ENCODE data around the gene HOXB13. TPM values are rescaled to one million over a fixed set of nuclear protein-coding genes. Genes with fewer than 3 reads are reported as not detected.

Gene HOXB13
- total and polyA plus RNA-seq, 2 experiments from 2014 or later: not detected

DNA sequence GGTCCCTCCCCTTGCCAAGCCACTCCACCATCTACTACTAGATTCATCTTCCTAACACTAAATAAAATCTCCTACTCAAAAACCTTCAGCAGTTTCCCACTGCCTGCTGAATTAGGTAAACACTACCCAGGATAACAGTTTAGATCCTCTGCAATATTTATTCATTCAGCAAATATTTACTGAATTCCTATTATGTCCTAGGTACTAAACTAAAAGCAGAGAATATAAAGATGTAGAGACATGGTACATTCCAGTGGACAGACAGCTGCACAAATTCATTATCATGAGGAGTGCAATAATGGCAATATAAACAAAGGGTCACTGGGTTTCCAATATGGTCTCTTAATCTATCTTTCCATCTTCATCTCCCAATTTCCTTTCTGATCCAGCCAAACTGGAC, 30.7 kb upstream of the HOXB13 start:
- Mint-ChIP-seq H3K4me1 (peaks cover 3% of the 10 kb centered on the region), H3K9me3 (no peaks in the 10 kb centered on the region), H3K4me3 (no peak overlapping the region), H3K27ac (no peak overlapping the region), H3K27me3 (ENCODE audit: insufficient read depth, low read depth, poor library complexity) (peaks cover 60% of the 10 kb centered on the region), H3K36me3 (ENCODE audit: low read depth) (no peaks in the 10 kb centered on the region)
- peaks cover 99% of the 10 kb centered on the region for H3K27me3 ChIP-seq (ENCODE audit: insufficient read depth)
- peaks cover 12% of the 10 kb centered on the region; the same call in 1 of the 2 replicates for H3F3A ChIP-seq (replicated peaks; ENCODE audit: low read depth)
- no peaks in the 10 kb centered on the region for H3K36me3 ChIP-seq (ENCODE audit: insufficient read depth)
- no peaks in the 10 kb centered on the region for H3K9me2 ChIP-seq (ENCODE audit: insufficient read depth)
- H4K20me1 ChIP-seq (replicated peaks; ENCODE audit: insufficient read depth): peaks cover 8% of the 10 kb centered on the region
- ATAC-seq (no peak), DNase-seq (ENCODE audit: low spot score) (no peak)
- H3K79me2 ChIP-seq (replicated peaks; ENCODE audit: insufficient read depth): no peaks in the 10 kb centered on the region
- peaks cover 8% of the 10 kb centered on the region; the same call in 1 of the 2 replicates for H3K4me1 ChIP-seq (ENCODE audit: insufficient read depth)
- H3K4me2 ChIP-seq: no peak overlapping the region
- no peak overlapping the region for H3K4me3 ChIP-seq
- H2AFZ ChIP-seq: no peak overlapping the region
- TF ChIP-seq JUNB (IDR thresholded peaks at IDR 0.05; ENCODE audit: unreplicated experiment) (no peak), EZH2phosphoT487 (IDR thresholded peaks at IDR 0.05; ENCODE audit: unreplicated experiment) (no peak), ZNF331 (CRISPR knock-in tag; IDR thresholded peaks at IDR 0.05; ENCODE audit: low read depth) (no peak), CREB1 (CRISPR knock-in tag; IDR thresholded peaks at IDR 0.05; ENCODE audit: low read depth) (no peak), ZNF114 (CRISPR knock-in tag; IDR thresholded peaks at IDR 0.05) (no peak), NANOG (IDR thresholded peaks at IDR 0.05; ENCODE audit: borderline replicate concordance) (no peak), POLR2AphosphoS5 (IDR thresholded peaks at IDR 0.05; ENCODE audit: low read depth) (no peak), EZH2 (IDR thresholded peaks at IDR 0.05; ENCODE audit: low read depth, unreplicated experiment) (no peak)
- TF ChIP-seq, protein P1, sequence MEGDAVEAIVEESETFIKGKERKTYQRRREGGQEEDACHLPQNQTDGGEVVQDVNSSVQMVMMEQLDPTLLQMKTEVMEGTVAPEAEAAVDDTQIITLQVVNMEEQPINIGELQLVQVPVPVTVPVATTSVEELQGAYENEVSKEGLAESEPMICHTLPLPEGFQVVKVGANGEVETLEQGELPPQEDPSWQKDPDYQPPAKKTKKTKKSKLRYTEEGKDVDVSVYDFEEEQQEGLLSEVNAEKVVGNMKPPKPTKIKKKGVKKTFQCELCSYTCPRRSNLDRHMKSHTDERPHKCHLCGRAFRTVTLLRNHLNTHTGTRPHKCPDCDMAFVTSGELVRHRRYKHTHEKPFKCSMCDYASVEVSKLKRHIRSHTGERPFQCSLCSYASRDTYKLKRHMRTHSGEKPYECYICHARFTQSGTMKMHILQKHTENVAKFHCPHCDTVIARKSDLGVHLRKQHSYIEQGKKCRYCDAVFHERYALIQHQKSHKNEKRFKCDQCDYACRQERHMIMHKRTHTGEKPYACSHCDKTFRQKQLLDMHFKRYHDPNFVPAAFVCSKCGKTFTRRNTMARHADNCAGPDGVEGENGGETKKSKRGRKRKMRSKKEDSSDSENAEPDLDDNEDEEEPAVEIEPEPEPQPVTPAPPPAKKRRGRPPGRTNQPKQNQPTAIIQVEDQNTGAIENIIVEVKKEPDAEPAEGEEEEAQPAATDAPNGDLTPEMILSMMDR (conservative IDR thresholded peaks at IDR 0.05; ENCODE audit: low read depth in 2 of 2): no peak
- TF ChIP-seq, protein P2, sequence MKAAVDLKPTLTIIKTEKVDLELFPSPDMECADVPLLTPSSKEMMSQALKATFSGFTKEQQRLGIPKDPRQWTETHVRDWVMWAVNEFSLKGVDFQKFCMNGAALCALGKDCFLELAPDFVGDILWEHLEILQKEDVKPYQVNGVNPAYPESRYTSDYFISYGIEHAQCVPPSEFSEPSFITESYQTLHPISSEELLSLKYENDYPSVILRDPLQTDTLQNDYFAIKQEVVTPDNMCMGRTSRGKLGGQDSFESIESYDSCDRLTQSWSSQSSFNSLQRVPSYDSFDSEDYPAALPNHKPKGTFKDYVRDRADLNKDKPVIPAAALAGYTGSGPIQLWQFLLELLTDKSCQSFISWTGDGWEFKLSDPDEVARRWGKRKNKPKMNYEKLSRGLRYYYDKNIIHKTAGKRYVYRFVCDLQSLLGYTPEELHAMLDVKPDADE (IDR thresholded peaks at IDR 0.05): no peak
- TF ChIP-seq, protein P3, sequence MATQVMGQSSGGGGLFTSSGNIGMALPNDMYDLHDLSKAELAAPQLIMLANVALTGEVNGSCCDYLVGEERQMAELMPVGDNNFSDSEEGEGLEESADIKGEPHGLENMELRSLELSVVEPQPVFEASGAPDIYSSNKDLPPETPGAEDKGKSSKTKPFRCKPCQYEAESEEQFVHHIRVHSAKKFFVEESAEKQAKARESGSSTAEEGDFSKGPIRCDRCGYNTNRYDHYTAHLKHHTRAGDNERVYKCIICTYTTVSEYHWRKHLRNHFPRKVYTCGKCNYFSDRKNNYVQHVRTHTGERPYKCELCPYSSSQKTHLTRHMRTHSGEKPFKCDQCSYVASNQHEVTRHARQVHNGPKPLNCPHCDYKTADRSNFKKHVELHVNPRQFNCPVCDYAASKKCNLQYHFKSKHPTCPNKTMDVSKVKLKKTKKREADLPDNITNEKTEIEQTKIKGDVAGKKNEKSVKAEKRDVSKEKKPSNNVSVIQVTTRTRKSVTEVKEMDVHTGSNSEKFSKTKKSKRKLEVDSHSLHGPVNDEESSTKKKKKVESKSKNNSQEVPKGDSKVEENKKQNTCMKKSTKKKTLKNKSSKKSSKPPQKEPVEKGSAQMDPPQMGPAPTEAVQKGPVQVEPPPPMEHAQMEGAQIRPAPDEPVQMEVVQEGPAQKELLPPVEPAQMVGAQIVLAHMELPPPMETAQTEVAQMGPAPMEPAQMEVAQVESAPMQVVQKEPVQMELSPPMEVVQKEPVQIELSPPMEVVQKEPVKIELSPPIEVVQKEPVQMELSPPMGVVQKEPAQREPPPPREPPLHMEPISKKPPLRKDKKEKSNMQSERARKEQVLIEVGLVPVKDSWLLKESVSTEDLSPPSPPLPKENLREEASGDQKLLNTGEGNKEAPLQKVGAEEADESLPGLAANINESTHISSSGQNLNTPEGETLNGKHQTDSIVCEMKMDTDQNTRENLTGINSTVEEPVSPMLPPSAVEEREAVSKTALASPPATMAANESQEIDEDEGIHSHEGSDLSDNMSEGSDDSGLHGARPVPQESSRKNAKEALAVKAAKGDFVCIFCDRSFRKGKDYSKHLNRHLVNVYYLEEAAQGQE (IDR thresholded peaks at IDR 0.05; ENCODE audit: unreplicated experiment): no peak
- TF ChIP-seq, protein P4, sequence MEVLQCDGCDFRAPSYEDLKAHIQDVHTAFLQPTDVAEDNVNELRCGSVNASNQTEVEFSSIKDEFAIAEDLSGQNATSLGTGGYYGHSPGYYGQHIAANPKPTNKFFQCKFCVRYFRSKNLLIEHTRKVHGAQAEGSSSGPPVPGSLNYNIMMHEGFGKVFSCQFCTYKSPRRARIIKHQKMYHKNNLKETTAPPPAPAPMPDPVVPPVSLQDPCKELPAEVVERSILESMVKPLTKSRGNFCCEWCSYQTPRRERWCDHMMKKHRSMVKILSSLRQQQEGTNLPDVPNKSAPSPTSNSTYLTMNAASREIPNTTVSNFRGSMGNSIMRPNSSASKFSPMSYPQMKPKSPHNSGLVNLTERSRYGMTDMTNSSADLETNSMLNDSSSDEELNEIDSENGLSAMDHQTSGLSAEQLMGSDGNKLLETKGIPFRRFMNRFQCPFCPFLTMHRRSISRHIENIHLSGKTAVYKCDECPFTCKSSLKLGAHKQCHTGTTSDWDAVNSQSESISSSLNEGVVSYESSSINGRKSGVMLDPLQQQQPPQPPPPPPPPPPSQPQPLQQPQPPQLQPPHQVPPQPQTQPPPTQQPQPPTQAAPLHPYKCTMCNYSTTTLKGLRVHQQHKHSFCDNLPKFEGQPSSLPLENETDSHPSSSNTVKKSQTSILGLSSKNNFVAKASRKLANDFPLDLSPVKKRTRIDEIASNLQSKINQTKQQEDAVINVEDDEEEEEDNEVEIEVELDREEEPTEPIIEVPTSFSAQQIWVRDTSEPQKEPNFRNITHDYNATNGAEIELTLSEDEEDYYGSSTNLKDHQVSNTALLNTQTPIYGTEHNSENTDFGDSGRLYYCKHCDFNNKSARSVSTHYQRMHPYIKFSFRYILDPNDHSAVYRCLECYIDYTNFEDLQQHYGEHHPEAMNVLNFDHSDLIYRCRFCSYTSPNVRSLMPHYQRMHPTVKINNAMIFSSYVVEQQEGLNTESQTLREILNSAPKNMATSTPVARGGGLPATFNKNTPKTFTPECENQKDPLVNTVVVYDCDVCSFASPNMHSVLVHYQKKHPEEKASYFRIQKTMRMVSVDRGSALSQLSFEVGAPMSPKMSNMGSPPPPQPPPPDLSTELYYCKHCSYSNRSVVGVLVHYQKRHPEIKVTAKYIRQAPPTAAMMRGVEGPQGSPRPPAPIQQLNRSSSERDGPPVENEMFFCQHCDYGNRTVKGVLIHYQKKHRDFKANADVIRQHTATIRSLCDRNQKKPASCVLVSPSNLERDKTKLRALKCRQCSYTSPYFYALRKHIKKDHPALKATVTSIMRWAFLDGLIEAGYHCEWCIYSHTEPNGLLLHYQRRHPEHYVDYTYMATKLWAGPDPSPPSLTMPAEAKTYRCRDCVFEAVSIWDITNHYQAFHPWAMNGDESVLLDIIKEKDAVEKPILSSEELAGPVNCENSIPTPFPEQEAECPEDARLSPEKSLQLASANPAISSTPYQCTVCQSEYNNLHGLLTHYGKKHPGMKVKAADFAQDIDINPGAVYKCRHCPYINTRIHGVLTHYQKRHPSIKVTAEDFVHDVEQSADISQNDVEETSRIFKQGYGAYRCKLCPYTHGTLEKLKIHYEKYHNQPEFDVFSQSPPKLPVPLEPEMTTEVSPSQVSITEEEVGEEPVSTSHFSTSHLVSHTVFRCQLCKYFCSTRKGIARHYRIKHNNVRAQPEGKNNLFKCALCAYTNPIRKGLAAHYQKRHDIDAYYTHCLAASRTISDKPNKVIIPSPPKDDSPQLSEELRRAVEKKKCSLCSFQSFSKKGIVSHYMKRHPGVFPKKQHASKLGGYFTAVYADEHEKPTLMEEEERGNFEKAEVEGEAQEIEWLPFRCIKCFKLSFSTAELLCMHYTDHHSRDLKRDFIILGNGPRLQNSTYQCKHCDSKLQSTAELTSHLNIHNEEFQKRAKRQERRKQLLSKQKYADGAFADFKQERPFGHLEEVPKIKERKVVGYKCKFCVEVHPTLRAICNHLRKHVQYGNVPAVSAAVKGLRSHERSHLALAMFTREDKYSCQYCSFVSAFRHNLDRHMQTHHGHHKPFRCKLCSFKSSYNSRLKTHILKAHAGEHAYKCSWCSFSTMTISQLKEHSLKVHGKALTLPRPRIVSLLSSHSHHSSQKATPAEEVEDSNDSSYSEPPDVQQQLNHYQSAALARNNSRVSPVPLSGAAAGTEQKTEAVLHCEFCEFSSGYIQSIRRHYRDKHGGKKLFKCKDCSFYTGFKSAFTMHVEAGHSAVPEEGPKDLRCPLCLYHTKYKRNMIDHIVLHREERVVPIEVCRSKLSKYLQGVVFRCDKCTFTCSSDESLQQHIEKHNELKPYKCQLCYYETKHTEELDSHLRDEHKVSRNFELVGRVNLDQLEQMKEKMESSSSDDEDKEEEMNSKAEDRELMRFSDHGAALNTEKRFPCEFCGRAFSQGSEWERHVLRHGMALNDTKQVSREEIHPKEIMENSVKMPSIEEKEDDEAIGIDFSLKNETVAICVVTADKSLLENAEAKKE (CRISPR knock-in tag; IDR thresholded peaks at IDR 0.05): no peak
- H3K27ac ChIP-seq (ENCODE audit: low read depth): no peak overlapping the region

Data from GM23338 (cell line).